Hematopoietic multipotent progenitor cell treated with erythropoietin and hydrocortisone succinate and interleukin-3 and kit ligand, for 4 days (in vitro differentiated cells): ENCODE data around the gene GSG1L.

Experiments
- DNase-seq: peaks from one replicate; pipeline ENCODE4 v3.0.0-alpha.2; 2015

GSG1L gene

GRCh38 chr16:27840311-27841060, 223.0 kb downstream of the GSG1L start:
- DNase-seq: no peak

- peak; percentile 4 for DNase-seq
Measured at GRCh38 chr16:27839419-27839818, 224.1 kb downstream of the GSG1L start.

GRCh38 chr16:27838536-27839175, 224.9 kb downstream of the GSG1L start:
- no peak for DNase-seq

- DNase-seq: no peak
Measured at GRCh38 chr16:27829975-27830374, 233.5 kb downstream of the GSG1L start.

GRCh38 chr16:27828671-27829070, 234.8 kb downstream of the GSG1L start:
- no peak for DNase-seq

GRCh38 chr16:27827765-27828164, 235.7 kb downstream of the GSG1L start:
- no peak for DNase-seq

GRCh38 chr16:27826893-27827289, 236.6 kb downstream of the GSG1L start:
- no peak for DNase-seq

GRCh38 chr16:27826081-27826892, 237.2 kb downstream of the GSG1L start:
- no peak for DNase-seq

- DNase-seq: no peak
Measured at GRCh38 chr16:27824786-27825185, 238.7 kb downstream of the GSG1L start.

GRCh38 chr16:27824006-27824405, 239.5 kb downstream of the GSG1L start:
- no peak for DNase-seq

- no peak for DNase-seq
Measured at GRCh38 chr16:27823421-27823820, 240.1 kb downstream of the GSG1L start.

- no peak for DNase-seq
Measured at GRCh38 chr16:27822996-27823395, 240.5 kb downstream of the GSG1L start.

- no peak for DNase-seq
Measured at GRCh38 chr16:27822529-27822928, 241.0 kb downstream of the GSG1L start.

- no peak for DNase-seq
Measured at GRCh38 chr16:27820646-27821345, 242.7 kb downstream of the GSG1L start.

GRCh38 chr16:27819881-27820610, 243.5 kb downstream of the GSG1L start:
- DNase-seq: no peak

- no peak for DNase-seq
Measured at GRCh38 chr16:27819356-27819755, 244.2 kb downstream of the GSG1L start.

- no peak for DNase-seq
Measured at GRCh38 chr16:27818246-27818645, 245.3 kb downstream of the GSG1L start.

- DNase-seq: no peak
Measured at GRCh38 chr16:27817038-27817437, 246.5 kb downstream of the GSG1L start.

- no peak for DNase-seq
Measured at GRCh38 chr16:27816561-27816960, 247.0 kb downstream of the GSG1L start.

- DNase-seq: no peak
Measured at GRCh38 chr16:27813591-27813990, 249.9 kb downstream of the GSG1L start.

- DNase-seq: no peak
Measured at GRCh38 chr16:27811881-27812280, 251.6 kb downstream of the GSG1L start.

GRCh38 chr16:27806986-27807385, 256.5 kb downstream of the GSG1L start:
- DNase-seq: no peak
